ENCODE results near the gene RNF113B. TPM values are rescaled to one million over a fixed set of nuclear protein-coding genes. Genes with fewer than 3 reads are reported as not detected.

Gene RNF113B
- total RNA-seq, 2 donors from 2014 or later = not detected

DNA sequence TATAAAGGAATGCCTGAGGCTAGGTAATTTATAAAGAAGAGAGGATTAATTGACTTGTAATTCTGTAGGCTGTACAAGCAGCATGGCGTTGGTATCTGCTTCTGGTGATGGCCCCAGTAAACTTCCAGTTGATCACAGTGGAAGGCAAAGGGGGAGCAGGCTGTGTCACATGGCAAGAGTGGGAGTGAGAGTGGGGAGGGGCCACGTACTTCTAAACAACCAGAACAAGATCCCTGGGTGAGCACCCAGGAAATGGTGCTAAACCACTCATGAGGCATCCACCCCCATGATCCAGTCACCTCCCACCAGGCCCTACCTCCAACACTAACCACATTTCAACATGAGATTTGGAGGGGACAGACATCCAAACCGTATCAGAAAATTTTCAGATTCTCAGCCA is 3.0 kb upstream of the RNF113B start:
- Mint-ChIP-seq H3K36me3 (ENCODE audit: low read depth) (no peaks in the 10 kb centered on the region), H3K4me1 (no peaks in the 10 kb centered on the region), H3K27me3 (peaks cover 10% of the 10 kb centered on the region), H3K27ac (no peak overlapping the region), H3K4me3 (no peak overlapping the region)
- no peak for ATAC-seq
- no peak for DNase-seq
- no peaks in the 10 kb centered on the region for H3K9me3 ChIP-seq (ENCODE audit: control insufficient read depth, low read length, poor library complexity, severe bottlenecking)

DNA sequence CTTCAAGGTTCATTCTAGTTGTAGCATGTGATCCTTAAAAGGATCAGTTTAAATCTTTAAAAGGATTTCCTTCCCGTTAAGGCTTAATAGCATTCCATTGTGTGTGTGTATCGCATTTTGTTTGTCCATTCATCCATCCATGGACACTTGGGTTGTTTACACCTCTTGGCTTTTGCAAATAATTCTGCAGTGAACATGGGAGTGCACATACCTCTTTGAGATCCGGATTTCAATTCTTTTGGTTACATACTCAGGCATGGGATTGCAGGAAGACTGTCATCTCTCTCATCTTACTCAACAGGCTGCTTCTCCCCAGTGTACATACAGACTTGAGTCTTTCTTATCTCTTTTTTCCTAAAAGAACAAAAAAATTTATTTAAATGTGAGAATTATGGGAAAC is 1.2 kb downstream of the RNF113B start:
- Mint-ChIP-seq H3K4me1 (no peaks in the 10 kb centered on the region), H3K4me3 (no peak overlapping the region), H3K36me3 (ENCODE audit: low read depth) (no peaks in the 10 kb centered on the region), H3K27ac (no peak overlapping the region), H3K27me3 (peaks cover 31% of the 10 kb centered on the region)
- DNase-seq (no peak), ATAC-seq (no peak)
- no peaks in the 10 kb centered on the region for H3K9me3 ChIP-seq (ENCODE audit: control insufficient read depth, low read length, poor library complexity, severe bottlenecking)

GRCh38 chr13:98175043-98175442 is 2.0 kb downstream of the RNF113B start:
- ATAC-seq (no peak), DNase-seq (no peak)
- Mint-ChIP-seq H3K36me3 (ENCODE audit: low read depth) (no peaks in the 10 kb centered on the region), H3K4me3 (no peak overlapping the region), H3K4me1 (no peaks in the 10 kb centered on the region), H3K27me3 (peaks cover 37% of the 10 kb centered on the region), H3K27ac (no peak overlapping the region)
- no peaks in the 10 kb centered on the region for H3K9me3 ChIP-seq (ENCODE audit: control insufficient read depth, low read length, poor library complexity, severe bottlenecking)

DNA sequence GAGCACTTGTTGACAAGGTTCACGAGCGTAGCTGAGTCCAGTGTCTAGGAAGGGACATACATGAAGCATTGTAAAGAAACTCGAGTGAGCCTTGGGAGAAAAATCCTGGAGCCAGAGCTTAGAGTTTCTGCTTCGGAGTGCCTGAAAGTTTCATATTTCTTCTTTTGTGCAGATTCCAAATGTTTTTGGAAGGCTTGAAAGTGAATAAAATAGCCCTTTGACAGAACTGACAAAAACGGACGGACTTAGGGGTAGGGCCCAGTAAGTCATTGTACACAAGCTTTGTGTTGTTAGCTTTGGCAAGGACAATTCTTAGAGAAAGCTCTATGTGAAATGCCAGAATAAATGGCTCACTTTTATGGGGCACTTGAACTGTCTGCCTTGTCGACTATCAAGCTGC is 2.8 kb downstream of the RNF113B start:
- no peak for DNase-seq
- no peak overlapping the region for H3K4me3 Mint-ChIP-seq
- no peaks in the 10 kb centered on the region for H3K4me1 Mint-ChIP-seq
- H3K27me3 Mint-ChIP-seq = peaks cover 40% of the 10 kb centered on the region
- H3K27ac Mint-ChIP-seq = no peak overlapping the region
- no peaks in the 10 kb centered on the region for H3K9me3 ChIP-seq (ENCODE audit: control insufficient read depth, low read length, poor library complexity, severe bottlenecking)
- ATAC-seq = no peak
- no peaks in the 10 kb centered on the region for H3K36me3 Mint-ChIP-seq (ENCODE audit: low read depth)

GRCh38 chr13:98173431-98174152 is 3.5 kb downstream of the RNF113B start:
- Mint-ChIP-seq H3K27ac (no peak overlapping the region), H3K36me3 (ENCODE audit: low read depth) (no peaks in the 10 kb centered on the region), H3K27me3 (peaks cover 47% of the 10 kb centered on the region), H3K4me3 (no peak overlapping the region), H3K4me1 (no peaks in the 10 kb centered on the region)
- H3K9me3 ChIP-seq (ENCODE audit: control insufficient read depth, low read length, poor library complexity, severe bottlenecking) = no peaks in the 10 kb centered on the region
- DNase-seq = no peak
- ATAC-seq = no peak

- H3K4me3 Mint-ChIP-seq = no peak overlapping the region
- DNase-seq (no peak), ATAC-seq (no peak)
- no peaks in the 10 kb centered on the region for H3K9me3 ChIP-seq (ENCODE audit: control insufficient read depth, low read length, poor library complexity, severe bottlenecking)
- peaks cover 52% of the 10 kb centered on the region for H3K27me3 Mint-ChIP-seq
- H3K36me3 Mint-ChIP-seq (ENCODE audit: low read depth) = no peaks in the 10 kb centered on the region
- H3K27ac Mint-ChIP-seq = no peak overlapping the region
- H3K4me1 Mint-ChIP-seq = no peaks in the 10 kb centered on the region
These were observed 4.3 kb downstream of the RNF113B start for GRCh38 chr13:98172590-98173422.

DNA sequence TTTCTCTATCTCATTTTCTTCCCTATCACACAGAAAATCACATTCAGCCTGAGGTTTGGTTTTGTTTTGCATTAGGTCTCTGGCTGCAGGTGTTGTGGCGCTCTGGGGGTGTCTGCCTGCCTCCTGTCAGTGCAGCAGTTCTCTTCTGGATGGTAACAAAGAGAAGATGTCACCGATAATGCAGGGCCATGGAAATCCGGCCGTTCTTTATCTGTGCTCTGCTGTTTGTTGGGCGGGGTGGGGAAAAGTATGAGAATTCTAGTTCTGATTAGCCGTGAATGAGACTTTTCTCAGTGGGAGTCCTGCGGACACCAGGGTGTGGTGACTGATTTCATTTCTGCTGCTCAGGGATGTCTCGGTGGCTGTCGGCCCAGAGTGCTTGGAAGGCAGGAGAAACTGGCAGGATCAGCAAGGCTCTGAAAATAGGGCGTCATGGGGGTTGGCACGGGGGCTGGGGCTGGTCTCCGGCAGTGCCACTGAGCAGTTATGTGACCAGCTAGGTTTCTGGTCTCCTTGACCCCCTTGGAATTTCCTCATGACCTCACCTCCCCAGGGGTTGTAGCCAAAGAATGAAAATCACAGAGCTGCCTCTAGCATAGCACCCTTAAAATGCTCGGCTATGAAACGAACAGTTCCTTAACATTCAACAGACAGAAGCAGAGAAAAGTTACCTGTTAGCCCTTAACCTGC is 5.0 kb downstream of the RNF113B start:
- no peaks in the 10 kb centered on the region for H3K36me3 Mint-ChIP-seq (ENCODE audit: low read depth)
- no peak overlapping the region for H3K4me3 Mint-ChIP-seq
- no peaks in the 10 kb centered on the region for H3K4me1 Mint-ChIP-seq
- H3K27me3 Mint-ChIP-seq = peaks cover 52% of the 10 kb centered on the region
- no peaks in the 10 kb centered on the region for H3K9me3 ChIP-seq (ENCODE audit: control insufficient read depth, low read length, poor library complexity, severe bottlenecking)
- ATAC-seq = no peak
- no peak for DNase-seq
- no peak overlapping the region for H3K27ac Mint-ChIP-seq

GRCh38 chr13:98169331-98169730 is 7.7 kb downstream of the RNF113B start:
- Mint-ChIP-seq H3K27me3 (peaks cover 52% of the 10 kb centered on the region), H3K4me3 (no peak overlapping the region), H3K4me1 (no peaks in the 10 kb centered on the region), H3K27ac (no peak overlapping the region), H3K36me3 (ENCODE audit: low read depth) (no peaks in the 10 kb centered on the region)
- ATAC-seq = no peak
- H3K9me3 ChIP-seq (ENCODE audit: control insufficient read depth, low read length, poor library complexity, severe bottlenecking) = no peaks in the 10 kb centered on the region
- no peak for DNase-seq

DNA sequence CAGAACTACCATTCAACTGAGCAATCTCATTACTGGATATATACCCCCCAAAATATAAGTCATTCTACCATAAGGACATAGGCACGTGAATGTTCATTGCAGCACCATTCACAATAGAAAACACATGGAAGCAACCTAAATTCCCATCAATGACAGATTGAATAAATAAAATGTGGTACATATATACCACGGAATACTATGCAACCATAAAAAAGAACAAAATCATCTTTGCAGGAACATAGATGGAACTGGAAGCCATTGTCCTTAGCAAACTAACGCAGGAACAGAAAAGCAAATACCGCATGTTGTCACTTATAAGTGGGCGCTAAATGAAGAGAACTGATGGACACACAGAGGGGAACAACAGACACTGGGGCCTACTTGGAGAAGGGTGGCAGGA is 14.1 kb downstream of the RNF113B start:
- DNase-seq = no peak

GRCh38 chr13:98158172-98158899 is 18.7 kb downstream of the RNF113B start:
- H3K4me1 Mint-ChIP-seq = peaks cover 3% of the 10 kb centered on the region
- ATAC-seq (no peak), DNase-seq (no peak)
- no peak overlapping the region for H3K27ac Mint-ChIP-seq
- H3K9me3 ChIP-seq (ENCODE audit: control insufficient read depth, low read length, poor library complexity, severe bottlenecking) = no peaks in the 10 kb centered on the region
- peaks cover 28% of the 10 kb centered on the region for H3K27me3 Mint-ChIP-seq
- no peak overlapping the region for H3K4me3 Mint-ChIP-seq
- no peaks in the 10 kb centered on the region for H3K36me3 Mint-ChIP-seq (ENCODE audit: low read depth)

More for the DNA sequence above, 14.1 kb downstream of the RNF113B start:
- Mint-ChIP-seq H3K4me3 (no peak overlapping the region), H3K27ac (no peak overlapping the region), H3K36me3 (ENCODE audit: low read depth) (no peaks in the 10 kb centered on the region), H3K27me3 (peaks cover 8% of the 10 kb centered on the region), H3K4me1 (no peaks in the 10 kb centered on the region)
- no peaks in the 10 kb centered on the region for H3K9me3 ChIP-seq (ENCODE audit: control insufficient read depth, low read length, poor library complexity, severe bottlenecking)
- no peak for ATAC-seq

- ATAC-seq = no peak
- H3K27me3 Mint-ChIP-seq = peaks cover 33% of the 10 kb centered on the region
These were observed 19.5 kb downstream of the RNF113B start for GRCh38 chr13:98157609-98158008.

DNA sequence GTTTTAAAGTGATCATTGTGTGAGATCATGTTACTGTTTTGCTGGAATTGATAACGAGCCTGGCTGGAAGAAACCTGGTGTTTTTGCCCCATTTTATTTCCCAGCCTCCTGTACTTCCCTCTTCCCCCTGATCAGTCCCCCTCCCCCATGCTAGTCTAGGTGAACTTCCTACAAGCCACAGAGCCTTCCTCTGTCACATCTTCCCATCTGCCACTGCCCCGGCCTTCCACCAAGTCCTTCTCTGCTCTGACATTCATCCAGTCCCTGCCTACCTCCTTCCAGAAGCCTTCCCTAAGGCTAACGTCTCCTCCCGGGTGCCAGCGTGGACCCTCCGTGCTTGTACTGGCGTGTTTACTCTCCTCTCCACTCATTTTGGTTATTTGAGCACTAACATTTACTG is 19.9 kb downstream of the RNF113B start:
- Mint-ChIP-seq H3K4me1 (peaks cover 3% of the 10 kb centered on the region), H3K4me3 (no peak overlapping the region), H3K36me3 (ENCODE audit: low read depth) (no peaks in the 10 kb centered on the region), H3K27me3 (peaks cover 37% of the 10 kb centered on the region), H3K27ac (no peak overlapping the region)
- DNase-seq = no peak
- H3K9me3 ChIP-seq (ENCODE audit: control insufficient read depth, low read length, poor library complexity, severe bottlenecking) = no peaks in the 10 kb centered on the region
- no peak for ATAC-seq

More at GRCh38 chr13:98157609-98158008, 19.5 kb downstream of the RNF113B start:
- H3K4me1 Mint-ChIP-seq = peaks cover 3% of the 10 kb centered on the region
- no peak for DNase-seq
- no peak overlapping the region for H3K4me3 Mint-ChIP-seq
- no peaks in the 10 kb centered on the region for H3K36me3 Mint-ChIP-seq (ENCODE audit: low read depth)
- H3K27ac Mint-ChIP-seq = no peak overlapping the region
- no peaks in the 10 kb centered on the region for H3K9me3 ChIP-seq (ENCODE audit: control insufficient read depth, low read length, poor library complexity, severe bottlenecking)

DNA sequence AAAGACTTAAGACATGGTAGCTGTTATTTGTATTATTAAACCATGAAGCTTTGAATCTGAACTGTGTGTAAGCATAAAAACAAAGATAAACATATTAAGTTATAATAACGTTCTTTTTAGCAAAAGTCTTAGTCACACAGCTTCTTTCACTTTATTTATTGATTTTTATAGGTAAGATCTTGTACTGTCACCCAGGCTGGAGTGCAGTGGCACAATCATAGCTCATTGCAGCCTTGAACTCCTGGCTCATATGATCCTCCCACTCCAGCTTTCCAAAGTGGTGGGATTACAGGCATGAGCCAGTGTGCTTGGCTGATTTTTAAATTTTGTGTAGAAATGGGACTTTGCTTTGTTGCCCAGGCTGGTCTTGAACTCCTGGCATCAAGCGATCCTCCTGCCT is 20.8 kb downstream of the RNF113B start:
- Mint-ChIP-seq H3K36me3 (ENCODE audit: low read depth) (no peaks in the 10 kb centered on the region), H3K4me3 (no peak overlapping the region), H3K4me1 (peaks cover 6% of the 10 kb centered on the region), H3K27me3 (peaks cover 46% of the 10 kb centered on the region), H3K27ac (no peak overlapping the region)
- H3K9me3 ChIP-seq (ENCODE audit: control insufficient read depth, low read length, poor library complexity, severe bottlenecking) = no peaks in the 10 kb centered on the region
- no peak for DNase-seq
- ATAC-seq = no peak
